B cell (primary cell): Measurements from ENCODE around the gene R3HDM4. TPM values are rescaled to one million over a fixed set of nuclear protein-coding genes. Genes with fewer than 3 reads are reported as not detected.
A peak's percentile ranks its signal among the peaks of the same experiment; 100 is the strongest.

ENCODE experiments used
- ATAC-seq: fragments of 200-7000 bp; cut with Tn5 transposase; one replicate; pipeline ENCODE4 v1.10.0; 2021; ENCODE audit warnings: low read depth, mild to moderate bottlenecking, moderate number of reproducible peaks, moderate library complexity
- CTCF ChIA-PET: fragments of 350-600 bp; sonication (Branson Sonifier 250); formaldehyde crosslinking; loops from one replicate; lab custom pipeline; 2021; ENCODE audit warnings: antibody characterized with exemption, inconsistent platforms; lab: Charles Lee
- POLR2A ChIA-PET: fragments of 350-600 bp; sonication (Branson Sonifier 250); formaldehyde crosslinking; loops from one replicate; lab custom pipeline; 2021; ENCODE audit warnings: antibody characterized with exemption; lab: Charles Lee
- DNase-seq: peaks from one replicate; pipeline ENCODE4 v3.0.0; 2013
- H2AFZ ChIP-seq: 2 replicates; pipeline ENCODE4 v1.6.1; 2012; ENCODE audit warnings: mild to moderate bottlenecking, low read depth, low read length; ENCODE audit not compliant: insufficient read depth, poor library complexity, severe bottlenecking
- H3K27ac ChIP-seq, 2 donors: 1 replicate in 1 of 2; 2 replicates in 1 of 2; pipeline ENCODE4 v1.5.1; 2012 to 2013; ENCODE audit warnings: low read length in 2 of 2, mild to moderate bottlenecking in 2 of 2, moderate library complexity in 1 of 2
- H3K27me3 ChIP-seq, 4 experiments: fragments of 200-600 bp in 1 of 4; sonication (generic) in 1 of 4; replicated peaks in 1 of 4; 1 replicate in 2 of 4; 2 replicates in 2 of 4; pipeline versions ENCODE4 v1.6.1 to v1.7.0; 2013 to 2016; ENCODE audit warnings: low read length in 3 of 4, mild to moderate bottlenecking in 2 of 4, mixed read lengths in 1 of 4, moderate library complexity in 1 of 4; ENCODE audit not compliant: insufficient read depth in 4 of 4, control insufficient read depth in 3 of 4; ENCODE audit errors: control extremely low read depth in 1 of 4
- H3K36me3 ChIP-seq, 2 experiments: replicated peaks in 1 of 2; 1 replicate in 1 of 2; 2 replicates in 1 of 2; pipeline versions ENCODE4 v1.6.1 to v1.7.1; 2013; ENCODE audit warnings: low read length in 1 of 2; ENCODE audit not compliant: insufficient read depth in 2 of 2, control insufficient read depth in 1 of 2; ENCODE audit errors: control extremely low read depth in 1 of 2, extremely low read depth in 1 of 2
- H3K4me1 ChIP-seq, 2 donors: fragments of 200-600 bp in 1 of 2; sonication (generic) in 1 of 2; 1 replicate in 1 of 2; 2 replicates in 1 of 2; pipeline versions ENCODE4 v1.5.1 to v1.6.1; 2013 to 2017; ENCODE audit warnings: low read length in 2 of 2; ENCODE audit not compliant: control insufficient read depth in 2 of 2, insufficient read depth in 2 of 2
- H3K4me2 ChIP-seq: replicated peaks from 2 replicates; pipeline ENCODE3; 2012; ENCODE audit warnings: mild to moderate bottlenecking, low read depth, low read length; ENCODE audit not compliant: poor library complexity, severe bottlenecking
- H3K4me3 ChIP-seq, 5 experiments: fragments of 200-600 bp in 1 of 5; sonication (generic) in 1 of 5; 1 replicate in 3 of 5; 2 replicates in 2 of 5; pipeline versions ENCODE4 v1.5.1 to v1.7.0; 2011 to 2016; ENCODE audit warnings: low read length in 4 of 5, mild to moderate bottlenecking in 4 of 5, low read depth in 2 of 5, control low read depth in 1 of 5, moderate library complexity in 1 of 5; ENCODE audit not compliant: insufficient read depth in 1 of 5; ENCODE audit errors: control extremely low read depth in 1 of 5, extremely low read depth in 1 of 5
- H3K79me2 ChIP-seq: fragments of 200-600 bp; sonication (generic); one replicate; pipeline ENCODE4 v1.6.0; 2016; ENCODE audit warnings: low read length; ENCODE audit not compliant: control insufficient read depth, insufficient read depth
- H3K9ac ChIP-seq: fragments of 200-600 bp; sonication (generic); 2 replicates; pipeline ENCODE4 v1.6.1; 2017; ENCODE audit warnings: mild to moderate bottlenecking, low read length, moderate library complexity
- H3K9me3 ChIP-seq, 3 donors: one replicate each; pipeline versions ENCODE4 v1.6.1 to v1.7.1; 2013; ENCODE audit warnings: low read length in 2 of 3; ENCODE audit not compliant: control insufficient read depth in 2 of 3, insufficient read depth in 1 of 3; ENCODE audit errors: control extremely low read depth in 1 of 3
- H4K20me1 ChIP-seq: 2 replicates; pipeline ENCODE4 v1.6.0; 2012; ENCODE audit warnings: mild to moderate bottlenecking, low read length; ENCODE audit not compliant: insufficient read depth, control insufficient read depth, poor library complexity, severe bottlenecking
- H3K27ac Mint-ChIP-seq: one replicate; pipeline ENCODE4 v1.8.0; 2021; ENCODE audit warnings: mixed read lengths
- H3K27me3 Mint-ChIP-seq: one replicate; pipeline ENCODE4 v1.8.0; 2021; ENCODE audit warnings: mixed read lengths
- H3K4me1 Mint-ChIP-seq: one replicate; pipeline ENCODE4 v1.8.0; 2021; ENCODE audit warnings: mixed read lengths
- H3K4me3 Mint-ChIP-seq: one replicate; pipeline ENCODE4 v1.8.0; 2021; ENCODE audit warnings: mixed read lengths
- H3K9me3 Mint-ChIP-seq: one replicate; pipeline ENCODE4 v1.8.0; 2022; ENCODE audit warnings: mixed read lengths; ENCODE audit not compliant: insufficient read depth
- EZH2 ChIP-seq: IDR thresholded peaks from 2 replicates; pipeline ENCODE4 v1.6.1; 2012; ENCODE audit warnings: borderline replicate concordance, low read depth, mild to moderate bottlenecking, moderate library complexity, low read length; ENCODE audit not compliant: insufficient read depth, poor library complexity, severe bottlenecking
- WGBS: methylation state at CpG from one replicate; pipeline ENCODE4 v1.1.5; 2013; ENCODE audit warnings: missing lambda C conversion rate; ENCODE audit not compliant: insufficient coverage; 5-methylcytosine and 5-hydroxymethylcytosine counted together
- intact Hi-C: fragments of 100-400 bp; cut with micrococcal nuclease; formaldehyde crosslinking; loops from one replicate; pipeline ENCODE4 v1.10.0; 2022
- polyA plus RNA-seq: library from polyadenylated mRNA; depleted of rRNA; stranded (reverse); fragments of >200 nt; gene quantifications from 2 replicates; pipeline ENCODE4 v1.2.3, GENCODE V29; 2012
- total RNA-seq, 2 donors: library from RNA; stranded (reverse); fragments of 120-200 nt in 1 of 2; gene quantifications; 1 replicate in 1 of 2; 2 replicates in 1 of 2; pipeline versions ENCODE4 v1.2.3 to v1.2.4, GENCODE V29; 2013 to 2022
- TF ChIP-seq, protein P1 (sequence below): fragments of 200-600 bp; IDR thresholded peaks from one replicate; pipeline ENCODE4 v1.8.0; 2022; ENCODE audit warnings: antibody characterized with exemption, mild to moderate bottlenecking

R3HDM4 gene
- total and polyA plus RNA-seq, 2 donors (not counting 1 experiment from before 2014, with no cell fraction given), result 168 to 176 TPM

DNA sequence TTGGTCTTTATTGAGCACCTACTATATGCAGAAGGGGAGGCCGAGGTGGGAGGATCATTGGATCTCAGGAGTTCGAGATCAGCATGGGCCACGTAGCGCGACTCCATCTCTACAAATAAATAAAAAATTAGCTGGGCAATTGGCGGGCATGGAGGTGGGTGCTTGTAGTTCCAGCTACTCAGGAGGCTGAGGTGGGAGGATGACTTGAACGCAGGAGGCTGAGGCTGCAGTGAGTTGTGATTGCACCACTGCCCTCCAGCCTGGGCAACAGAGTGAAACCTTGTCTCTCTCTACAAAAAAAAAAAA, 49.8 kb downstream of the R3HDM4 start:
- POLR2A ChIA-PET, result interaction anchor here (0.6 to 3.1 kb wide), 14 partner anchors 15 to 311 kb away, joined by 3 to 23 read pairs (median 4); partner anchors contain the start of genes KISS1R, MED16, RNU6-9 and SBNO2
- no peak overlapping the region for H3K27ac ChIP-seq
- WGBS, result 40% methylated on average over 1 of the region's 7 CpGs
- H3K4me1 ChIP-seq, result peaks cover 29 to 47% of the 10 kb centered on the region in 2 donors
- H3K79me2 ChIP-seq, result no peaks in the 10 kb centered on the region
- Mint-ChIP-seq H3K4me3 (peak overlapping the region; percentile 79), H3K4me1 (peaks cover 19% of the 10 kb centered on the region), H3K27me3 (peaks cover 7% of the 10 kb centered on the region), H3K9me3 (no peaks in the 10 kb centered on the region), H3K27ac (peak overlapping the region; percentile 83)
- H2AFZ ChIP-seq, result no peak overlapping the region
- peaks cover 0 to 37% (median 0%) of the 10 kb centered on the region in 3 donors for H3K9me3 ChIP-seq
- no peaks in the 10 kb centered on the region for H4K20me1 ChIP-seq
- H3K9ac ChIP-seq, result no peak overlapping the region
- H3K36me3 ChIP-seq, result peaks cover 0 to 6% of the 10 kb centered on the region in 2 experiments
- no peak for ATAC-seq
- H3K27me3 ChIP-seq, result peaks cover 0 to 36% (median 8%) of the 10 kb centered on the region in 4 experiments
- DNase-seq, result no peak
- intact Hi-C loops, result loop anchor here (1.0 to 2.0 kb wide), 3 partner anchors 30 to 120 kb away; partner anchors contain the start of genes MED16 and RNU6-9
- no peak for TF ChIP-seq EZH2
- TF ChIP-seq, protein P1, sequence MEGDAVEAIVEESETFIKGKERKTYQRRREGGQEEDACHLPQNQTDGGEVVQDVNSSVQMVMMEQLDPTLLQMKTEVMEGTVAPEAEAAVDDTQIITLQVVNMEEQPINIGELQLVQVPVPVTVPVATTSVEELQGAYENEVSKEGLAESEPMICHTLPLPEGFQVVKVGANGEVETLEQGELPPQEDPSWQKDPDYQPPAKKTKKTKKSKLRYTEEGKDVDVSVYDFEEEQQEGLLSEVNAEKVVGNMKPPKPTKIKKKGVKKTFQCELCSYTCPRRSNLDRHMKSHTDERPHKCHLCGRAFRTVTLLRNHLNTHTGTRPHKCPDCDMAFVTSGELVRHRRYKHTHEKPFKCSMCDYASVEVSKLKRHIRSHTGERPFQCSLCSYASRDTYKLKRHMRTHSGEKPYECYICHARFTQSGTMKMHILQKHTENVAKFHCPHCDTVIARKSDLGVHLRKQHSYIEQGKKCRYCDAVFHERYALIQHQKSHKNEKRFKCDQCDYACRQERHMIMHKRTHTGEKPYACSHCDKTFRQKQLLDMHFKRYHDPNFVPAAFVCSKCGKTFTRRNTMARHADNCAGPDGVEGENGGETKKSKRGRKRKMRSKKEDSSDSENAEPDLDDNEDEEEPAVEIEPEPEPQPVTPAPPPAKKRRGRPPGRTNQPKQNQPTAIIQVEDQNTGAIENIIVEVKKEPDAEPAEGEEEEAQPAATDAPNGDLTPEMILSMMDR, result no peak
- CTCF ChIA-PET, result interaction anchor here (0.6 to 3.0 kb wide), 27 partner anchors 11 to 777 kb away, joined by 3 to 67 read pairs (median 5); partner anchors contain the start of genes CNN2, KISS1R, MED16 and R3HDM4
- peak overlapping the region in 2 of 5 experiments; percentile 27 to 35 for H3K4me3 ChIP-seq
- H3K4me2 ChIP-seq, result peak overlapping the region; percentile 77
